ENCODE measurements around the gene ANTKMT. TPM values are rescaled to one million over a fixed set of nuclear protein-coding genes. Genes with fewer than 3 reads are reported as not detected.
"Not testable (repeated sequence)": the region's sequence is repeated elsewhere in the genome, so short reads cannot be mapped to it uniquely, and the experiment has no call there.

ANTKMT gene
- polyA plus RNA-seq, 3 donors = 8.4 to 11.0 (median 10.2) TPM

DNA sequence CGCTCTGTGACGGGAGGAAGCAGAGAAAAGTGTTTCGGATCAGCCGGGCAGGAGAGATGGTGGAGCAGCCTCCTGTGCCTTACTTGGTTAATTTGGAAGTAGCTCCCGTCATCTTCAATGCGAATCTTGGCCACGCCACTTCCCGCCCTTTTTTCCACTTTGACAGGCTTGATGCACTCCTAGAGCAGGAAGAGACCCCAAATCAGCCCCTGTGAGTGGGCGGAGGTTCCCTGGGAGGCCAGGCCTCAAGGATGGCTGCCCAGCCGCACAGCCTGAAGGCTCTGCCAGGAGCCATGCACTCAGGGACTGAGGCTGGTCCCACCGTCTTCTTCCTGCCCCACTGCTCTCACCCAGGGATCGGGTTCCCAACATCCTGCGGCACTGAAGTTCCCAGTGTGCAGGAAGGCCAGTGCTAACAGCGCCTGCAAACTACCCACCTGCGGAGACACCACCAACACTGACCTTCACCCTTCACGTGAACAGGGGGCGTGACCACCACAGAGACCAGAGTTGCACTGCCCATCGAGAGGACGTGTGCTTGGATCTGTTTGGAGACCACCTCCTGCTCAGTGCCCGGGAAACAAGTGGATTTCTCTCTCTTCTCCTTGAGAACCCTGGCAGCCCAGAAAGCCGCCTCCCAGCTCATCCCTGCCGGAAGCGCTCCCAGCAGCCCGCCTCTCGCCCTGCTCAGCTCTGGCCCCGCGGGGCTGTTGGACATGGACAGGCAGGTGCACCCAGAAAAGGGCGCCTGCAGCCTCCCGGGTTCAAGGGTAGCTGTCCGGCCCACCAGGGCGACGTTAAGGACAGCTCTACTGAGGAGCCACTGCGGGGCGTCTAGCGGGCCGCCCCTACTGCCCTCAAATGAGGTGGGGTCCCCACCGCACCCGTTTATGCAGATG is 18.9 kb downstream of the ANTKMT start:
- DNase-seq (ENCODE audit: low read depth in 3 of 3, low spot score in 2 of 3) = no peak

DNA sequence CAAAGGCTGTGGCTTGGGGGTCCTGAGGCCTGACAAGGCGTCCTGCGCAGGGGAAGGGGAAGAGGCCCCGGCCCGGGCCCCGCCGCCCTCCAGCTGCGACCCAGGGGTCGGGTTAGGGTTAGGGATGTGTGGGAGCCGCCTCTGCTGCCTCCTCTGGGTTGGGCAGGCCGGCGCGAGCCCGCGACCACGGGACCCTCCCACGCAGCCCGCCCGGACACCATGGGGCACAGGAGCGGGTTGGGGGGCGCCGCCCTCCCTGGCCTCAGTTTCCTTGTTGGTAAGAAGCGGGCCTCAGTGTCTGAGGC is 19.5 kb downstream of the ANTKMT start:
- no peak for DNase-seq (ENCODE audit: low read depth in 3 of 3, low spot score in 2 of 3)

DNA sequence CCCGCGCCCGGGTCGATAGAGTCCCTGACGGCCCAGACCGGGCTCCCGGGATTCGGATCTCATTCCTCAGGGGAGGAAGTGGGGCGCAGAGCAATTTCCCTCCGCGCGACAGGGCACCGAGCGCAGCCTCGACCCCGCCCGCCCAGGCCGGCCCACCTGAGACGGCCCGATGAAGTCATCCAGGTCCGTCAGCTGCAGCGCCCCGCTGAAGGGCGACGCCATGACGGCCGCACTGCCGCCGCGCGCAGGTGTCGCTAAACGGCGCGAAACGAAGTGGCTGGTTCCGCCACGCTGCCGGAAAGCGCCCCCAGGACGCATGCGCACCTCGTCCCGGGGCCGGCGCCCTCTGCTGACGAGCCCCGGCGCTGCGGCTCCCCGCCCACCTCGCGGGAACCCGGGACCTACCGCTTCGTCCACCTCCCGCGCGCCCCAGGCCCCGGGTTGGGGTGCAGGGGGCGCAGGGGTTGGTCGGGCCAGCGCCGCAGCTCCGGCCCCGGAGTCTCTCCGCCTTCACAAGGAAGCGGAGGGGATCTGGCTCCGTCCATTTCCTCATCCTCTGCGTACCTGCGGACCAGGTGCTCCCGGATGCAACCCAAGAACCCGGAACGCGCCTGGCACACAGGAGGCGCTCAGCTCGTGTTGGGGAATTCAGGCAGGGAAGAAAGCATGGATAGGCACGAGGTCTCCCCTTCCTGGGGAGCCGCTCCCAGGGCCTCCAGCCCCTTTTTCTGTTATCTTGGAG is 20.0 kb downstream of the ANTKMT start, which contains the start of gene CIAO3:
CIAO3 (minus strand) TSS at position 234 of the 742 bp plus-strand sequence; CDS start at position 222, 12 bp downstream.
- peak; percentile 63 to 78 (median 67) for DNase-seq (ENCODE audit: low read depth in 3 of 3, low spot score in 2 of 3)

DNA sequence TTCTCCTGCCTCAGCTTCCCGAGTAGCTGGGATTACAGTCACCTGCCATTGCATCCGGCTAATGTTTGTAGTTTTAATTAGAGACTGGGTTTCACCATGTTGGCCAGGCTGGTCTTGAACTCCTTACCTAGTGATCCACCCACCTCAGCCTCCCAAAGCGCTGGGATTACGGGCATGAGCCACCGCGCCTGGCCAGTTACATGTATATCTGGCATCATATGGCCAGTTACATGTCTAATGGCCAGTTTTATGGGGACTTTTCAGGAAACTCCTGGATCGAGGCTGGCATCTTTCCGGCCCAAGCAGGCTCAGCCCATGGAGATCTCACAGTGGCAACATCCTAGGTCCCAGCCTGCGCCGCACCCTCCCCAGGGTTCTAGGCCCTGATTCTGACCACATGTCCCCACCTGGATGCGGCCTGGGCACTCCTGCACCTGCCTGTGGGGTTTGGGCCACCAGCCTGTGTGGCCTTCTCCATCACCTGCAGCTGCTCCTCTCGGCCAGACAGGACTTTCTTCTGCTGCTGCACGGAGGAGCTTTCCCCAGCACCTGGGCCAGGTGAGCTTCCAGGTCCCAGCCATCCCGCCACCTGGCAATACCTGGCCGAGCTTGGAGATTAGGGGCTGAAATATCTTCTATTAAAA is 21.2 kb downstream of the ANTKMT start:
- no peak for DNase-seq (ENCODE audit: low read depth in 3 of 3, low spot score in 2 of 3)

DNA sequence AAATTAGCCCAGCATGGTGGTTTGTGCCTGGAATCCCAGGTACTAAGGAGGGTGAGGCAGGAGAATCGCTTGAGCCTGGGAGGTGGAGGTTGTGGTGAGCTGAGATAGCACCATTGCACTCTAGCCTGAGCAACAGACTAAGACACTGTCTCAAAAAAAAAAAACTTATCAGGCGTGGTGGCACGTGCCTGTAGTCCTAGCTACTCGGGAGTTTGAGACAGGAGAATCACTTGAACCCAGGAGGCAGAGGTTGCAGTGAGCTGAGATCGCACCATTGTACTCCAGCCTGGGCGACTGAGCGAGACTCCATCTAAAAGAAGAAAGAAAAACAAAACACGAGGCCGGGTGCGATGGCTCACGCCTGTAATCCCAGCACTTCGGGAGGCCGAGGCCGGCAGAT is 21.9 kb downstream of the ANTKMT start:
- not testable (repeated sequence) for DNase-seq (ENCODE audit: low read depth in 3 of 3, low spot score in 2 of 3)

DNA sequence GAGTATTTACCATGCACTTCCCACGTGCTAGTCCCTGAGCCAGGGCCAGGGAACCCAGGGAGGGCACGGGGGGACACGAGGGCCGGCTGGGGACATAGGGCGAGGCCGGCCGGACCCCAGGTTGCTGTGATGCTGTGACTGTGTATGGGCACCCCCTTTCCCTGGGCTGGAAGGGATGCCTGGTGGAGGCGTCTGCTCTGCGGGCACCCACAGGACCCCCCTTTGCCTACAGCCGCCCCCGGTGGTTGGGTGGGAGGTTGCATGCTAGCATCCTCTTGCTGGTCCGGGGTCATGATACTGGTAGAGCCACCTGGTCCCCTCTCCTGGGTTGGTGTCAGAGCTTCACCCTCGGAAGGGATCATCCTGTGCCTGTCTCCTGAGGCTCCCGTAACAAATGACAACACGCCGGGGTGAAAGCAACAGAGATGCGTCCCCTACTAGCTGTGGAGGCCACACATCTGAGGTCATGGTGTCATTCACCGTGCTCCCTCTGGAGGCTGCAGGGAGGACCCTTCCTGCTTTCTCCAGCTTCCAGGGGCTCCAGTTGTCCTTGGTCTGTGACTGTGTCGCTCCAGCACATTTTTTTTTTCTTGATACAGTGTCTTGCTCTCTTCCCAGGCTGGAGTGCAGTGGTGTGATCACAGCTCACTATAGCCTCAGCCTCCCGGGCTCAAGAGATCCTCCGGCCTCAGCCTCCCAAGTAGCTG is 23.0 kb downstream of the ANTKMT start:
- no peak for DNase-seq (ENCODE audit: low read depth in 3 of 3, low spot score in 2 of 3)

DNA sequence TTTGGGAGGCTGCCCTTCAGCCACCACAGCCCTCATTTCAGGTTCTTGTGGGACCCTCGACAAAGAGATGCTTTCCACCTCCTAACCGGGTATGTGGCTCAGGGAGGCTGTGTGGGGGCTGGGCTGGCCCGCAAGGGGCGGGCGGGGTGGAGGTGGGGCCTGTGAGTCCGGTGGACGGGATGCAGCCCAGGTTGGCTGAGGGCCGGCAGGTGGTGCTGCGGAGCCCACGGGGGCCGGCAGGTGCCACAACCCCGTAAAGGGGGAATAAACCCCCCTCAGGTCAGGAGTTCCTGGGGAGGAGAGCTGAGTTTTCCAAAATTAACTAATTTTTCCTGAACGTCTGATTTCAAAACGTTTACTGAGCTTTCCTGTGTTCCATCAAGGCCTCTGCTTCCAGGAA is 24.8 kb downstream of the ANTKMT start:
- DNase-seq (ENCODE audit: low read depth in 3 of 3, low spot score in 2 of 3) = no peak

DNA sequence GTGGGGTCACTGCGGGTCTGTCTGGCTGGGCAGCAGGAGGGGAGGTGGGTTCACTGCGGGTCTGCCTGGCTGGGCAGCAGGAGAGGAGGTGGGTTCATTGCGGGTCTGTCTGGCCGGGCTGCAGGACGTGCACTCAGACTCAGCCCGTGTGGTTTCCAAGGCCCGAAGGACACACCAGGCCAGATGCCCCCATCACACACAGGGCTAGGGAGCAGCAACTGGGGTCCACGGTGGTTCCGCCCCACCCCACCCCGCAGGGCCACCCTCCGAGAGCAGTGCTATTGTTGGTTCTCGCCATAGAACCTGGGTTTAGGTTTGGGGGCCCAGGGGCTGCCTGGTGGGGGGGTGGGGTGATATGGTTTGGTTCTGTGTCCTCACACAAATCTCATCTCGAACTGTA is 25.7 kb downstream of the ANTKMT start:
- DNase-seq (ENCODE audit: low read depth in 3 of 3, low spot score in 2 of 3) = no peak

DNA sequence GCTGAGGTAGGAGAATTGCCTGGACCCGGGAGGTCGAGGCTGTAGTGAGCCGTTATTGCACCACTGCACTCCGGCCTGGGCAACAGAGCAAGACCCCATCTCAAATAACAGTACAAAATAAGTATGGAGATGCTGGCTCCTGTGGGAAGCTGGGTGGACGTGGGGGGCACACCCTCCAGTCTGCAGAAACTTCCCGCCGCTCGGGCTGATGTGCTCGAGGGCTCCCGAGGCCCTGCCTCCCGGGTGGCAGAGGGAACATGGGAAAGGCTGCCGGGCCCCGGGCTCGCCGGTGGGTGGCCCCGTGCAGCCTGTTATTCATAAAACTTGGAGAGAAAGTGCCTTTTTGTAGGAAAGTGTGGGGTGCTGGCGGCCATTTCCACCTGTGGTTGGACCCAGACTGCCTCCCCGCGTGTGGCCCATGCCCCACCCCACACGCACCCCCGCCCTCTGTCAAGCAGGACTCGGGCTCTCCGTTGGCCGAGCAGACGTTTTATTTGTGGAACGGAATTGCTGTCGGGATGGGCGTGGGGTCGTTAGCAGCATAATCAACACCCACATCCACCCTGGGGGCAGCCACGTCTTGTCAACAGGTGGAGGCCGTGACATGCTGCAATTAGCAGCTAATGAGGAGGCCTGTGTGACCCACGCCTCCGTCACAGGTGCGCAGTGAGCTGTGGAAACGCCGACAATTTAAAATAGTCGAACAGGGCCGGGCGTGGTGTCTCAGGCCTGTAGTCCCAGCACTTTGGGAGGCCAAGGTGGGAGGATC is 27.2 kb downstream of the ANTKMT start:
- DNase-seq (ENCODE audit: low read depth in 3 of 3, low spot score in 2 of 3) = no peak

DNA sequence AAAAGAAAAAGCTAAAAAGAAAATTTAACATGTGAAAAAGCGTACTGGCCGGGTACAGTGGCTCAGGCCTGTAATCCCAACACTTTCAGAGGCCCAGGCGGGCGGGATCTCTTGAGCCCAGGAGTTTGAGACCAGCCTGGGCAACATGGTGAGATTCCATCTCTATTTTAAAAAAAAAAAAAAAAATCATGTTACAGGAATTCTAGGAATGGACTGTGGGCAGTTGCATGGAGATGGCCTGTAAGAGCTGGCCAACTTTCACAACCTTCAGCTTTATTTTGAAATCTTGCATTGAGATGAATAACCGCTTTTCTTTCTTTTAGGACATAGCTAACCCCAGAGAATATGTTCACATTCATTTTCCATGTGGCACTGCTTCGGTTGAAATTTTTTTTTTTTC is 28.1 kb downstream of the ANTKMT start:
- DNase-seq (ENCODE audit: low read depth in 3 of 3, low spot score in 2 of 3) = no peak

DNA sequence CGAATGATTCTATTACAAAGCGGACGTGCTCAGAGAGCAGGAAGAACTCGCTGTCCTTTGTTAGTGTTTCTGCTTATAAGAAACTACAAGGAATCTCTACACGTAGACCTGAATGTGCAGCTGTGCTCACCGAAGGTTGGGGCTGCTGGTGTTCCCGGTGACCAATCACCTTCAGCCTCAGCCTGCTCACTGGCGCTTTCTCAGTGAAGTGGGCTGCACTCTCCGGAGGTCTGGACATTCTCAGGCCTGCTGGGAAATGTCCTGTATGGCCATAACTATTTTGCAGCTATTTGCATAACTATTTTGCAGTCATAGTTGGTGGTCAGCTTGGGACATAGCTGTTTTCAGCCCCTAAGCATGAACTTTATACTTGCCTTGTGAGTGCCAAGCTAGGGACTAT is 29.5 kb downstream of the ANTKMT start:
- no peak for DNase-seq (ENCODE audit: low read depth in 3 of 3, low spot score in 2 of 3)

DNA sequence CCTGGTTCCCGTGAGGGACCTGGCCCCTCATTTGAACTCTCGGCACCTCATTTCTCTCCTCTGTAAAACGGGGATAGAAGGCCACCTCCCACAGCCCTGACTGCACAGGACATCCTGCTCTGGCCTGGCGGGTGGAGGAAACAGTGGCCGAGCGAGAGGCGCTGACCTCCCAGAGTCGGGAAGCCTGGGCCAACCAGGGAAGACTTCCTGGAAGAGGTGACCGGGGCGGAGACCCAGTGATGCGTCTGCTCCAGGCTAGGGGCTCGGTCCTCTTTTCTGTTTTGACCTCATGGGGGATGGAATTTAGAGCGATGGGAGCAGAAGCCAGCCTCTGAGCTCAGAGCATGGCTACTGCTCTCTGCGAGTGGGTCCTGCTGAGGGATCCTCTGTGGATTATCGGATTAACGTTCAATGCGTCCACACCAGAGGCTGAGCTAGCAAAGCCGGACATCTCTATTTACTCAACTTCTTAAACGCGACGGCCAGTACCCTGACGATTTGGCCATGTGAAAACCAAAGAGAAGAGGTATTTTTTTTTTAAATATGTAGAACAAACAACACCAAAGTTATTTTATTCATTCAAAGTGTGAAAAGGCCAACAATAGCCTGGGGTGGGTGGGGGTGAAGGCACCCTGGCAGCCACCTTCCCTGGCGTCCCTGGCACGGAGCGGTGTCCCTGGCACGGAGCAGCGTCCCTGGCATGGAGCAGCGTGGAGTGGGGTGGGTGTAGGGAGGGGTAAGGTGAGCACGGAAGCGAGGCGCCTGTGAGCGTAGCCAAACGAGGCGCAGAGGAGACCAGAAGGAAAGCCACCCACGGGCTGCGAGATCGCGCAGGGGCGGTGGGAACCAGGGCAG is 30.4 kb downstream of the ANTKMT start:
- DNase-seq (ENCODE audit: low read depth in 3 of 3, low spot score in 2 of 3) = no peak

DNA sequence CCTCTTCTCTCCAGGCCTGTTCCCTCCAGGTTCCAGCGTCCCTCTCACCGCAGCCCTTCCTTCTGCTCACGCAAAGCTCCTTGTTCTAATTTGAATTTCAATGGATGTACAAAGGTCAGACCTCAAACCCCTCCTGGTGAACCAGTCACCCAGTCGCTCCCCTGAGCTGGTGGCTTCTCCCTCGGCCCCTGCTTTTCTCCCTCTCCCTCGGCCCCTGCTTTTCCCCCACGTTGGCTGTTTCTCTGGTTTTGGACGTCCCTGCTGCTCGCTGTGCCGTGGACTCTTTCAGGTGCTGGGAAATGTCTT is 31.0 kb downstream of the ANTKMT start:
- DNase-seq (ENCODE audit: low read depth in 3 of 3, low spot score in 2 of 3) = no peak

DNA sequence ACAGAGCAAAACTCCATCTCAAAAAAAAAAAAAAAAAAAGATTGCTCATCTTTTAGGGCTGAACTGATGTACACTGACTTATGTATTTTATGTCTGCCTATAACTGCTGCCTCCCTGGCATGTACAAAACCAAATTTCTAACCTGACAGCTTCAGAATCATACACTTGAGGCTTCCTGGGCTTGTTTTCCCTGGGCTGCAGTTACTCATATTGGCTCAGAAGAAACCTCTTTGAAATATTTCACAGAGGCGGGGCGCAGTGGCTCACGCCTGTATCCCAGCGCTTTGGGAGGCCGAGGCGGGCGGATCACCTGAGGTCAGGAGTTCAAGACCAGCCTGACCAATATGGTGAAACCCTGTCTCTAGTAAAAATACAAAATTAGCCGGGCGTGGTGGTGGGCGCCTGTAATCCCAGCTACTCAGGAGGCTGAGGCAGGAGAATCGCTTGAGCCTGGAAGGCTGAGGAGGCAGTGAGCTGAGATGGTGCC is 33.2 kb downstream of the ANTKMT start:
- DNase-seq (ENCODE audit: low read depth in 3 of 3, low spot score in 2 of 3) = not testable (repeated sequence)

DNA sequence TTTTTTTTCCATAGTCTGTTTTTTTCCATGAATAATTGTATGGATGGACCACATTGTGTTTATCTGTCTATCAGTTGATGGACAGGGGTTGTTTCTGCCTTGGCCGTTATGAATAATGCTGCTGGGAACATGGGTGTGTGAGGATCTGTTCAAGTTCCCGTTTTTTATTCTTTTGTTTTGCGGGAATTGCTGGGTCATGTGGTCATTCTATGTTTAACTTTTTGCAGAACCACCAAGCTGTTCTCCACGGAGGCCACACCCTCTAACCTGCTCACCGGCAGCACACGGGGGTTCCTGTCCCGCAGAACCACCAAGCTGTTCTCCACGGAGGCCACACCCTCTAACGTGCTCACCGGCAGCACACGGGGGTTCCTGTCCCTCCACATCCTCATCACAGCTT is 33.7 kb downstream of the ANTKMT start:
- no peak for DNase-seq (ENCODE audit: low read depth in 3 of 3, low spot score in 2 of 3)

DNA sequence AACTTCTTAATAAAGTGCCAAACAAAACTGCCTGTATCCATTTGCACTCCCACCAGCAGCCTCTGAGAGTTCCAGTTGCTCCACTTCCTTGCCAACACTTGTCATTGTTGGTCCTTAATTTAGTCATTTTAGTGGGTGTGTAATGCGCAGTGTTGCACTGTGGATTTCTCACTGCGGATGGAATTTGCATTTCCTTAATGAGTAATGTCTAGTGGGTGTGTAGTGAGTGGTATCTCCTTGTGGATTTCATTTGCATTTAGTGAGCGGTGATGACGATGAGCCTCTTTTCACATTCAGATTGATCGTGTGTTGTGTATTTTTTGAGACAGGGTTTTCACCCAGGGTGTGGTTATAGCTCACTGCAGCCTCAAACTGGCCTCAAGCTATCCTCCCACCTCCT is 35.5 kb downstream of the ANTKMT start:
- DNase-seq (ENCODE audit: low read depth in 3 of 3, low spot score in 2 of 3) = no peak

DNA sequence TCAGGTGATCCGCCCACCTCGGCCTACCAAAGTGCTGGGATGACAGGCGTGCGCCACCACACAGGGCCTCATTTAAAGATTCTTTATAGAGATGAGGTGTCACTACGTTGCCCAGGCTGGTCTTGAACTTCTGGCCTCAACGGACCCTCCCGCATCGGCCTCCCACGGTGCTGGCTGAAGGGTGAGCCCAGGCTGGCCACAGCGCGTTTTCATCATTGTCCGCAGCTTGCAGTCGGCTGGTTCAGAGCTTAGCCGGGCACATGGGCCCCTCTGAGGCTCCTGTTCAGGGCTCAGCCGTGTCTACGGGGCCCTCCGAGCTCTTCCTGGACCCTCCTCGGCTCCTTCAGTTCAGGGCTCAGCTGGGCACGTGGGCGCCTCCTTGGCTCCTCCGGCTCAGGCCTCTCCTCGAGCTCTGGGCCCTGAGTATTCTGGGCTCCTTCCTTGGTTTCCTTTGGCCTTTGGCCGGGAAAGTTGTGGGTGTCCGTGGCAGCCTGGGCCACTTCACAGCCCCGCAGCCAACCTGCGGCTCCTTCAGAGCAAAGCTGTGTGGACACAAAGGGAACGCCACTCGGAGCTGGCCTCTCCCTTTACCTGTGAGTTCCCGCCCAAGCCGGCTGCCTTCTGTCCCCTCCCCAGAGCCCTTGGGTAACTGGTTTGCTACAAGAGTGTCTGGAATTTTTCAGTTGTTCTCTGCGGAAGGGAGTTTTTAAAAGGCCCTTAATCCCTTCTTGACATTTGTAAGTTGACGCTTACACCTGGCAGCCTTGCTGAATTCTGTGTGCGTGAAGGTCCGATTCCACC is 38.4 kb downstream of the ANTKMT start:
- DNase-seq (ENCODE audit: low read depth in 3 of 3, low spot score in 2 of 3) = no peak

DNA sequence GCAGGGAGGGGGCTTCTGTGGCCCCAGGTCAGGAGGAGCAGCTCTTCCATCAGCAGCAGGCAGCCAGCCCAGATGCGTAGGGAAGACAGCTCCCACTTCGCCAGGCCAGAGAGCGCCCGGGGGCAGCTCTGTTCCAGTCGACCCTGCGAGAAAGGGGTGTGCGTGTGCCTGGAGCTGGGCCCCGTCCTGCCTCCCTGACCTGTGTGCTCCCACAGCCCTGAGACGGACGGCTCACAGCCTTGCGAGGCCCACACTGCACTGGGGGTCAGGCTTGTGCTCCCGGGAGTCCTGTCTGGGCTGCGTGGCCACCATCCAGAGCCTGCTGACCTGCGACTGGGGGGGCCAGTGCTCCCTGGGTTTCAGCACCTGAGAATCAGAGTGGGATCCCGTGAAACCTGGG is 39.1 kb downstream of the ANTKMT start:
- no peak for DNase-seq (ENCODE audit: low read depth in 3 of 3, low spot score in 2 of 3)

All from right renal cortex interstitium (tissue), 3 donors.